GM21367 (cell line): Measurements from ENCODE around the gene PAPSS1.
"Not testable (repeated sequence)": the region's sequence is repeated elsewhere in the genome, so short reads cannot be mapped to it uniquely, and the experiment has no call there.

Experiments used
- ATAC-seq: cut with Tn5 transposase; IDR thresholded peaks from one replicate; pipeline ENCODE4 v1.9.1; 2021; ENCODE audit not compliant: unreplicated experiment

Gene PAPSS1

GRCh38 chr4:107719922-107720722, at the start of gene PAPSS1:
Gene PAPSS1 (minus strand): TSS chr4:107720234. CDS start chr4:107720179, 55 bp downstream.
- peak; percentile 88 for ATAC-seq

DNA sequence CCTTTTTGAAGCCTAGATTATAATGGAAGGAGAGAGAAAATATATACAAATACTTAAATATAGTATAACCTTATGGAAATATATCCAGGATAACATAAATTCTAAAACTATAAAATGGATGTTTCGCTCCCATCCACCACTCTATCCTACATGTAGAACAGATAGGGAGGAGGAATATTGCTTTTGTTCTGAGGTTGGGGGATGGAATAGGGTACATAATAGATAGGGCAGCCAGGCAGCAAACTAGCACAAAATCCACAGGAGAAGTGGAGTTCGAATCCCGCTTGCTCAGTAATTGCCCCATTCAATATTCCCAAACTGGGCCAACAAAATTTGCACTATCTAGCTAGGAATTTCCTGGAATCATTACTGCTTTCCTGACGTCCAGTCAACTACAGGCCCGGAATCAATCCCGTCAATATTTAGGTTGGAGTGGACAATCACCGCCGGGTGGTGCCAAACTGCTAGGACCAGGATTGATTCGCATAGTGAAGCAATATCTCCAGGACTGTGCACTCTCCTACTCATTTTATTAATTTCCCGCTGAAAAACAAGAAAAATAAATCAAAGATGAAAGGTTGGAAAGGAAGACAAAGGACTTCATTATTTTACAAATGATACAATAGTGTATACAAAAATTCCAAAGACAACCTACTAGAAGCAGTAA, 40.4 kb upstream of the PAPSS1 start:
- no peak for ATAC-seq

- peak; percentile 61 for ATAC-seq
These were observed 37.9 kb upstream of the PAPSS1 start for GRCh38 chr4:107757864-107758476.

GRCh38 chr4:107757283-107757682, 37.2 kb upstream of the PAPSS1 start:
- no peak for ATAC-seq

GRCh38 chr4:107755841-107756356, 35.9 kb upstream of the PAPSS1 start:
- ATAC-seq = no peak

DNA sequence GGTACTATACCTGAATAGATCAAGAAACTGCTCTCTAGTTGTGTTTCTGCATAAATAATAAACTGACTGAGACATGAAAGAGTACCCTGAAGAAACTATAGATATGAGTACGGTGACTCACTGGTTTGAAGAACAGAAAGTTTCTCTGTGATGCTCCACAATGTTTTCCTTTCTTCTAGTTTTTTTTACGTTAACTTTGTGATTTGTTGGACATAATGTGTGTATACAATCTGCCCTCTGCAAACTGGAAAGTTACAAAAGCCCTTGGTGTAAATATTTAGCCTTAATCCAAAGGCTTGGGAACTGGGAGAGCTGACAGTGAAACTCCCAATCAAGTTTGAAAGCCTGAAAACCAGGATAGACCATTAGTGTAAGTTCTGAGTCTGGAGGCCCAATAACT, 31.6 kb upstream of the PAPSS1 start:
- ATAC-seq = no peak

DNA sequence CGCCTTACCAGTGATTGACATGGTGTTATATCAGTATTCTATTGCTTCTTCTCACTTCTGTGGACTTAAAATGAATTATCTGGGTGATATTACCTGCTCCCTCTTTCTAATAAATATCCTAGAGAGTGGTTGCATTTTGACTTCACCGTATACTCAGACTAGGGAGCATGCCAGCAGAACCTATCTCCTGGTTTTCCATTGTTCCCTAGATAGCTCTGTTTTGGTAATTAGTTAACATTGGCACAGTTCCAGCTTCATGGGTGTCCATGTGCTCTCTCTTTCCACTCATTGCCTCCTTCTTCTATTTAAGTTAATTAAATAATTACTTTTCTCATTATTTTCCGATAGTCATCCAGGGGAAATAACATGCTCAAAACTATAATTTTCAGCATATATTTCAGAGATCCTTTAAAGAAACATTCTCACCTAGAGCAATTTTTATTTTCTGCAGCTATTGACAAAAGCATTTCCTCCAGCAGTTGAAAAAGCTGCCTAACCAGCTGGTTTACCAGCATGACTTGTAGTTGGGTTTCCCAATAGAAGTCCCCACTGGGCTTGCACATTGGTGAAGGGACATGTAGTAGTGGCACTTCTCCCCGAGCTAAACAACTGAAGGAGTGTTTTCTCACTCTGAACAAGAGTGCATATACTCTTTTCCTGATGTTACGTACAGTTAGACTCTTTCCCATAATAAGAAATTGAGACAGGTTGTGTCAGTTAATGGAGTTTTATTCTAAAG, 27.9 kb upstream of the PAPSS1 start:
- no peak for ATAC-seq

- no peak for ATAC-seq
These were observed 26.1 kb upstream of the PAPSS1 start for GRCh38 chr4:107746161-107746560.

DNA sequence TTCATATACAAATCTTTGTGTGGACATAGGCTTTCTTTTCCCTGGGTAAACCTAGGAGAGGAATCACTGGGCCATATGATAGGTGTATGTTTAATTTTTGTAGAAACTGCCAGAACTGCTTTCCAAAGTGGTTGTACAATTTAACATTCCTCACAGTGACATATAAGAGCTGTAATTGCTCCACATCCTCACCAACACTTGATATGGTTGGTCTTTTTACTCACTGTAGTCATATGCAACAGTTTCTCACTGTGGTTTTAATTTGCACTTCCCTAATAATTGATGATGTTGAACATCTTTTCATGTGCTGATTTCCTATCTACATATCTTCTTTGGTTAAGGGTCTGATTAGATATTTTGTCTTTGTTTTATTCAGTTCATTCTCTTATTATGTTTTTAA, 24.5 kb upstream of the PAPSS1 start:
- ATAC-seq = no peak

DNA sequence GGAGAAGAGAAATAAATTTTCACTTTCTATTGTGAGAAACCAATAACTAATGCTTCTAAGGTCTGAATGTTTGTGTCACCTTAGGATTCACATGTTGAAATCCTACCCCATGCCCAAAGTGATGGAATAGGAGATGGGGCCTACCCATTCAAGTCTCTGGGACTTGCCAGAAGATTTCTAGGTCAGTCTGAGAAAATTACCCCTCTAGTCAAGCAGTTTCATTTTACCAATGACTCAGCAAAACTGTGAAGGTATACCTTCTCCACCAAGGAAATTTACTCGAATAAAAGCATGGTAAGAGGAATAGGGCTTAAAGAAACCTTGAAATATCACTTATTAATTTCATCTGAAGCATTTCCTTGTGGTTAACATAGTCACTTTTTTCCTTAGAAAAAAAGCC, 23.5 kb upstream of the PAPSS1 start:
- ATAC-seq = no peak

DNA sequence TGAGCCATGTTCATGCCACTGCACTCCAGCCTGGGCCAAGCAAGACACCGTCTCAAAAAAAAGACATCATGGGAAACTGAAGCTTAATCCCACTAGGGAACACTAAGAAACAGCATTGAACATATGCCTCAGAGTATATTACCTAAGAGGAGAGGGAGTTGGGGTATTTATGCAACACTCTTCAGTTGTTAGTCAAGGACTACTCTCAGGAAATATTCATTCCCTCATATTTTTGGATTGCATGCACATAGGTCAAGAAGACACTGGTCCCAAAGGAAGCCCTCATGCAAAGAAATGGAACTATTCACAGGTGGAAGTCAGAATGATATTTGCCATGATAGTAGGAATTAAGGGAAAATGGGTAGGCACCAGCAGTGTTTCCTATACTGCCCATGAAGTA, 22.8 kb upstream of the PAPSS1 start:
- no peak for ATAC-seq

DNA sequence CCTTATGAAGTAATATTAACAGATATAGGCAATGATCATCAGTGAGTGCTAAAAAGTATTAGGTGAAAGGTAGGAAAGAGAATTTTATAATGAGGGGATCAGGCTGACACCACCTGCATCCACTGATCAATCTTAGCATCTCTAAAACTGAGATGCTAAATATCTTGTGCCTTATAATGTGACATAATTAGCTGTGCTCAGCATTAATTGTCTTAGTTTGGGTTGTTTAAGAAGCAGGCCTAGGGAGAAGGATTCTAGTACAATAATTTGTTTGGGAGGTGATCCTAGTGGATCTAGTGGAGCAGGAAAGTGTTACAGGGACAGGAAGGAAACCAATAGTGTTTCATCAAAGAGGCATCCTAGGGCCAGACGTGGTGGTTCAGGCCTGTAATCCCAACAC, 22.2 kb upstream of the PAPSS1 start:
- ATAC-seq = no peak

DNA sequence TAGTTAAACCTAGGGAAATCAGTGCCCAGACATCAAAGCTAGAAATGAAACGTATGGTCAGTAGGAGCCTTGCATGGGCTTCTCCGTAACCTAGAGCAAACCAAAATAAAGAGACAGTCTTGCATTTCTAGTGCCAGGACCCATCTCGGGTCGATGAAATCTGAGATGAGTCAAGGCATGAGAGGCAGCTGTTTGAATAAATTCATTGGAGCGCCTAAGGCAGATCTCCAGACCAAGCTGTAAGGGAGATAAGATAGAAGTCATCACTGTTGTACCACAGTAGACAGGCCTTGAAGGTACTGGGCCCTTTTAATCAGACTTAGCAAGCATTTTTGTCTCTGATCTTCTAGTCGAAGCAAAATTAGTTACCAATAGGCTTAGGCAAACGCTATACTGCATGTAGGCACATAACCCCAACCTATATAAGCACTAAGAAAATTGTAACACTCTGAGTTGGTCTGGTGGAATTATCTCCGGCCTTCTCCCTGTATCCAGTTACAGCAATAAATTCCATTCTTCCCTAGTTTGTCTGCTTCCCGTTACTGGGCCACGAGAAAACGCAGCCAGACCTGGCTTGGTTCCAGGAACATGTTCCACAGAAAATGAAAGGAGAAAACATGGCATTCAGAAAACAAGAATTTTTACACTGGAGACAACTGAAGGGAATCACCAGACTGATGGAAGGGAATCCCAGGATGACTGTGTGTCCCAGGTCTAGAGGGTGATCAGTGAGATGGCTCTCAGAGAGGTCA, 21.1 kb upstream of the PAPSS1 start:
- no peak for ATAC-seq

- no peak for ATAC-seq
These were observed 20.3 kb upstream of the PAPSS1 start for GRCh38 chr4:107740381-107740780.

- no peak for ATAC-seq
These were observed 17.4 kb upstream of the PAPSS1 start for GRCh38 chr4:107737450-107737849.

GRCh38 chr4:107736924-107737448, 17.0 kb upstream of the PAPSS1 start:
- ATAC-seq = peak; percentile 64

DNA sequence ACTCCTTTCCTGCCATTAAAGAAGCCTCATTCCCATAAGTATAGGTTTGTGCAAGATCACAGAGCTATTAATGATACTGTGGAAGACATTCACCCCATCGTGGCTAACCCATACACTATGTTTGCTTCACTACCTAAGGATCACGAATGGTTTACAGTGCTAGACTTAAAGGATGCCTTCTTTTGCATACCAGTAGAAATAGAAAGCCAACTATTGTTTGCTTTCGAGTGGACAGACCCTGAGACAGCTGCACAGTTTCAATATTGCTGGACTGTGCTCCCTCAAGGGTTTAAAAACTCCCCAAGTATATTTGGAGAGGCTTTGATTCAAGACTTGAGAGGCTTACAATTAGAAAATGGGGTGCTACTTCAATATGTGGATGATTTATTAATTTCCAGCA, 16.0 kb upstream of the PAPSS1 start:
- peak; percentile 56 for ATAC-seq

GRCh38 chr4:107734120-107734519, 14.1 kb upstream of the PAPSS1 start:
- ATAC-seq = no peak

GRCh38 chr4:107733431-107733925, 13.4 kb upstream of the PAPSS1 start:
- ATAC-seq = no peak

- ATAC-seq = not testable (repeated sequence)
These were observed 9.0 kb upstream of the PAPSS1 start for GRCh38 chr4:107729050-107729449.
